GM15510 (cell line): ENCODE measurements around the gene FGD3.

Experiments
- POLR2A ChIP-seq: IDR thresholded peaks from 3 replicates; pipeline ENCODE4 v1.6.1; 2011; ENCODE audit warnings: borderline replicate concordance; ENCODE audit not compliant: insufficient read length; ENCODE audit errors: extremely low read depth

The FGD3 gene

DNA sequence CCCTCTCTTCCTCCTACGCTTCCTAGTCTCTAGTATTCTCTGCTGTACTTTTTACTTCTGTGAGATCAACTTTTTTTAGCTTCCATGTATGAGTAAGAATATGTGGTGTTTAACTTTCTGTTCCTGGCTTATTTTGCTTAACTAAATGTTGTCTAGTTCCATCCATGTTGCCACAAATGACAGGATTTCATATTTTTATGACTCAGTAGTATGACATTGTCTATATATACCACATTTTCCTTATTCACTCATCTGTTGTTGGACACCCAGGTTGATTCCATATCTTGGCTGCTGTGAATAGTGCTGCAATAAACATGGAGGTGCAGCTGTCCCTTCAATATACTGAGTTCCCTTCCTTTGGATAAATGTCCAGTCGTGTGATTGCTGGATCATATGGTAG is 34.8 kb downstream of the FGD3 start:
- no peak for TF ChIP-seq POLR2A

DNA sequence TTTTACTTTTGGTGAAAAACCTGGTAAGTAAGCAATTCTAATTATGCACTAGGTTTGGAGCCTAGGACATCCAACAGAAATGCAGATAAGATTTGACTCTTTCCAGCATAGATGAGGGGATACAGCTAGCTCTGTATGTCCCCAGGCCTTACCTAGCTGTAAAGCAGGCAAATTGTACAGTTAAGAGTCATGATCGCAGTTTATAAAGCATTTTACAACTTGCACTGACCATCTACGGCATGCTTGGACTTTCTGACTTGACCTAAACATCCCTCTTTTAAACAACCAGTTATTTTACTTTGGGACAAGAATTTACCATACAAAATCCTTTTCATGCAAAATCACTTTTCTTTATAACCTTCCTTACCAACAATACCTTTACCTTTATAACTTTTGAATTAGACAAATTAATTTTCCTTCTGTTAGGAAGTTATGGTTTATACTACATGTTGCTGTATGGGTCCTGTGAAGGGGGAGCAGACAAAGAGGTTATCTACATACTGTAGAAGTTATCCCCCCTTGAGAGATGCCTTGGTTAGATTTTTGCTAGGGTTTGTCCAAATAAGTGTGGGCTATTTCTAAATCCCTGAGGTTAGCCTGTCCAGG is 36.8 kb downstream of the FGD3 start:
- TF ChIP-seq POLR2A, result no peak

DNA sequence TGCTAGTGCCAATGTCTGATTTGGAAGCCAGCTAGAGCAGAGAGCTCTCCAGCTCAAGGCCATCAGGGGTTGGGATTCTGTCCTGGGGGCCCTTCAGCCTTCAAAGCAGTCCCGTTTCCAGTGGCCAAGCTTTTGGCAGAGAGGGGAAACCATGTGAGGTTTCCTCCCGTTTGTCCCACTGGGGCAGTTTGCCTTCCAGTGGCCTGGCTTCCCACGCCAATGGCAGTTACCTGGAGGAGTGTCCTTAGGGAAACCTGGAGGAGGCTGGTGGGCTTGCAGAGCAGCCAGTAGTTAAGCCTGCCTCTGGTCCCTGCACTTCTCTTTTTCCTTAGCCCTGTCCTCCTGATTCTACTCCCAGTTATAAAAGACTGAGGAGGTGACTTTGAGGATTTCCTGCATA is 37.7 kb downstream of the FGD3 start:
- no peak for TF ChIP-seq POLR2A

DNA sequence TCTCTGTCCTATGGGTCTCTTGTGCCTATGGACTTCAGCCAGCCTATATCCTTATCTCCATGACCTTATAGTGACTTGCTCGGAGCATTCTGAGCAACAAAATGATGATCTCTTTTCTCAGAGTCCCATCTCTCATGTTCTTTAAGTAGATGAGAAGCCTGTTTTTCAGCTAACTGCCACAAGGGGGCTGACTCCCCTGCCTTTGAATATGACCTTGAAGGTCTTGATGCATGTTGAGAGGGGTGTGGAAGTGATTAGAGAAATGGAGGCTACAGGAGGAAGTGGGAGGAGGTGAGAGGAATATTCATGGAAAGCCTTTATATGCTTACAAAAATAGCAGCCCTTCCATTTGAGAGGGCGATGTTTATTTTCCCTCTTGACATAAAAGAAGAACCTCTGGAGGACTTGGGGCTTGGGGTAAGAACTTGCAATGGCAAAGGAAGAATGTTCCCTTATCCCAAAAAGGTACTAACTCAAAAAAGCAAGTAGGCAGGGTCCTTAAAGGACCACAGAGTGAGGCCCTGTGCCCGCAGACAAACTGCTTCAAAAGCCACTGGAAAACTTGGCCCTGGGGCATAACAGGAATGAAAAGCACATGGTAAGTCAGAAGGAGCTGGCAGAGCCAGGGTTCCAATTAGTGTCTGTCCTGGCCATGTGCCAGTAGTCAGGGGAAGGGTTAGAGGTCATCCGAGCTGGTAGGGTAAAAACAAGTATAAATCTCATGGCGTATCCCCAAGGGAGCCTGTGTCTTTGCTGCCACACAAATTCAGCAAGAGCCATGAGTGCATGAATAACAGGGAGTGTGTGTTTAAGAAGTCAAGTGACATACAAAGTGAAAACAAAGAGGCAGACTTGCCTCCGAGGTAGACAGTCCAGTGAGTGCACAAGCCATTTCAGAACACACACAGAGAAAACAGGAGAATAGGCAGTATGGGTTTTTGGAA is 39.1 kb downstream of the FGD3 start:
- no peak for TF ChIP-seq POLR2A

DNA sequence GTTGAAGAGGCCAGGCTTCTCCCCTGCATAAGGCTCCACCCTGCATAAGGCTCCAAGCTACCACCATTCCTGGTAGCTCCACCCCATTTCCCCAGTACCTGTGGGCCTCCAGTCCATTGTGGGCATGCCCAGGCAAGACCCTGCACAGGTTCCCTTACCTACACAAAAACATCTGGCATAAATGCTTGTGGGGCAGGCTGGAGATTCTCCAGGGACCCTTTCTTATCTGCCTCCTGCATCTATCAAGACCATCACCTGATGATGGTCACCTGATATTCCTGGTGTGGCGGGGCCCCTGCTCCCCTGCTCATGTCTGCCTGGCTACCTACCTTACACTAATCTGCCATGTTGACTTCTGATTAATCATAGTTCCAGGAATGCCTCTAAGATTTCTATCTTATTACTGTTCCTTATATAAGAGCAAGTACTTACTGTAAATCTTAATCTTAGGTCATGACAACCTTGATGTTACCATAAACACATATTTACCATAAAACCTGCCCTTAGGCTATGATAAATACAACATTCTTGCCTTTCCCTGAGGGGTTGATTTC is 41.0 kb downstream of the FGD3 start:
- no peak for TF ChIP-seq POLR2A

DNA sequence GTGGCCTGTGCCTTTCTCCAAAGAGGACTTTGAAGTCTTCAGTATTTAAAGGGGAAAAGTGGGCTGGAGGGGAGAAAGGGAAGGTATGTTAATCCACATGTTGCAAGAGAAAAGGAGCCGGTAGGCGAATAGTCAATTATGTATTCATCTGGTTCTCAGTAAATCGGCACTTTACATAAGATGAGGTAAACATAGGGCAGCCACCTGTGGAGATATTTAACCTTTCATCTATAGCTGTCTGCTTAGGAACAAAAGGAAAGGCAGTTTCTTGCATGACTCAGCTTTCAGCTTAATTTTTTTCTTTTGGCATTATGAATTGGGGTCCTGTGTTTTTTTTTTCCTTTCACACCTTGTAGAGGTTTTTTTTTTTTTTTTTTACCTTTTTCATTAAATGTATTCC is 42.2 kb downstream of the FGD3 start:
- no peak for TF ChIP-seq POLR2A

DNA sequence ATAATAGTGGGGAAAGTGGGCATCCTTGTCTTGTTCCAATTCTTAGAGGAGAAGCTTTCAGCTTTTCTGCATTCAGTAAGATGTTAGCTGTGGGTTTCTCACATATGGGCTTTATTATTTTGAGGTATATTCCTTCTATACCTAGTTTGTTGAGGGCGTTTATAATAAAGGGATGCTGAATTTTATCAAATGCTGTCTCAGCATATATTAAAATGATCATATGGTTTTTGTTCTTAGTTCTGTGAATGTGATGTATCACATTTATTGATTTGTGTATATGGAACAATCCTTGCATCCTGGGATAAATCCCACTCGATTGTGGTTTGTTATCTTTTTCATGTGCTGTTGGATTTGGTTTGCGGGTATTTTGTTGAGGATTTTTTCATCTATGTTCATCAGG is 43.1 kb downstream of the FGD3 start:
- no peak for TF ChIP-seq POLR2A

DNA sequence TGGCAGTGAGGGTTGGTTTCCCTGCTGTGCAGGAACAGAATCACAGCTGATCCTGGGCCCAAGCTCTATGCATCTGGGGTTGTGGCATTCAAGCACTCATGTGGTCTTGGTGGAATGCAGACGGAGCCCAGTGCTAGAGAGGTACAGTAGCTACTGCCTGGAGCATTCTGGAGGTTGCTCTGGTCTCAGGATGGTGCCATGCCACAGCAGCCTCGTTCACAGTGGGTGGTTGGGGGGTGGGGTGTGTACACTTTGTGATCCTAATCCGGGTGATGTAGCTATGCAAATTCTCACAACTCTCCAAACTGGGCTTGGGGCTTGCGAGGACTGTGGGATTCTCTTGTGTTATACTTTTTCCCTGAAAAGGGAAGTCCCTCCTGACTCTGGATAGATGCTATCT is 45.2 kb downstream of the FGD3 start:
- no peak for TF ChIP-seq POLR2A

DNA sequence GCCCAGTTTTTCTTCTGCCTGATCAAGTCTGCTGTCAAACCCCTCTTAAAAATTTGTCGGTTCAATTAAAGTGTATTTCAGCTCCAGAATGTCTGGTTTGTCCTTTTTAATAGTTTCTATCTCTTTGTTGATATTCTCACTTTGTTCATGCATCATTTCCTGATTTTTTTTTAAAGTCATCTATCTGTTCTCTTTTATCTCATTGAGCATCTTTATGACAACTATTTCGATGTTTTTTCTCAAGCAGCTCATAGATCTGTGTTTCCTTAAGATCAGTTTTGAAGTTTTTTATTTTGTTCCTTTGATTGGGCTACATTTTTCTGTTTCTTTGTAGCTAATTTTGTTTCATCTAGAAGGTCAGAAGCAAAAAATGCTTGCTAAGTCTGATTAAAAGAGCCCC is 53.7 kb downstream of the FGD3 start:
- TF ChIP-seq POLR2A, result no peak

DNA sequence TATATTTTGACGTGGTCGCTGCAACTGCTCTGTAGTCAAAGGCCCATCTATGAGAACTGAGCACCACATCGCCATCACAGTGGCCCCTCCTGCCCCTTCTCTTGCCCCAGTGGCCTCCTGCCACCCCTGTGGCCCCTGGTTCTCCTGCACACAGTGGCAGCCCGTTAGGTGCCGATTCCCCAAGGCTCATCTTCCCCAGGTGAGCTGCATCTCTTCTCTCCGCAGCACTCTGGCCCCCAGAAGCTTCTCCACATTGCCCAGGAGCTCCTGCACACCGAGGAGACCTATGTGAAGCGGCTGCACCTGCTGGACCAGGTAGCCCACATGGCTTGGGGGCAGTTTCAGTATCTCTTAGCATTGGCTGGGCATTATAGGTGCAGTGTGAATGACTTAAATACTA is 55.4 kb downstream of the FGD3 start:
- no peak for TF ChIP-seq POLR2A

DNA sequence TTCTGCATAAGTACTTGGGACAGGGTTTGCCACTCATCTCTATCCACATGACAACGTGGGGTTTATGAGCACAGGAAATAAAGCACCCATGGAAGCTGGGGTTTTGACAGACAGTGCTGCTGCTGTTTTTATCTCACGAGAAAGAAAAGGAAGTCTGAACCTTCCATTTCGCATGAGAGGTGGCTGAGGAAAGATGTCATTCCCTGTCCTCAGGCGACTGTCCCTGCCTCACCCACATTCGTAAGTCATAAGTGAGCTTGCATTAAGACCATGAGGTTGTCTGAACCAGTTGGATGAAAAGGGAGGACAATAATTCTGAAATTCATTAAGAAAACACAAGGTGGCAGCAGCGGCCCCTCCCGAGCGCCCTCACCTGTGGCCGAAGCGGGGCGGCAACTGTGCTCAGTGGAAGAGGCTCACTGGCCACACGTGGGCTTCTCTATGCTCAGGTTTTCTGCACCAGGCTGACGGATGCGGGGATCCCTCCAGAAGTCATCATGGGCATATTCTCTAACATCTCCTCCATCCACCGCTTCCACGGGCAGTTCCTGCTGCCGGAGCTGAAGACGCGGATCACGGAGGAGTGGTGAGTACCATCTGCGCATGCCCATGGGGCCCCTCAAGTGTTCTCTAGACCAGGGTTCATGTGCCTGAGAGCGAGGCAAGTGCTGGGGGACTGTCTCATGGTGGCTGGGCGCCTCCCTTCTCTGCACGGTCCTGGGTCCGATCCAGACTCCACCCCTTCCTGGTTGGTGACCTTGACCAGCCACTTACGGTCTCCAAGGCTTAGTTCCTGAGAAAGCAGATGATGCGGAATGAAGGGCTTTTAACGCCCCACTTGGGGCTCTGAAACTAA is 56.5 kb downstream of the FGD3 start:
- TF ChIP-seq POLR2A, result no peak

DNA sequence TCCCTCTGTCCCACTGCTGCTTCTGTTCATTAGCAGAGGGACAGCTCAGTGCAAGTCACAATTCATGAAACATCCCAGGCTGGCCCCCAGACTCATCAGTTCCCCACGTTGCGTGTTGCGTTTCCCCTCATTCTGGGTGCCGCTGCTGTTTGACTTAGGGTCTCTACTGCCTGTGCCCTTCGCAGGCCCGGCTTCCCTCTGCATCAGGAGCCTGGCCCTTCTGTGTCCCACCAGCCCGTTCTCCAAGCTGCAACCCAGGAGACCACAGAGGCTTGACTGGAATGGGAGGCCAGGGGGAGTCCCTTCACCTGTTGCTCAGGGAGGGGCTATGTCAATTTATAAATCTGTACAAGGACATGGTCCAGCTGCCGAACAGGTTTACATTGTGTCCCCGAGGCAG is 57.2 kb downstream of the FGD3 start:
- no peak for TF ChIP-seq POLR2A

DNA sequence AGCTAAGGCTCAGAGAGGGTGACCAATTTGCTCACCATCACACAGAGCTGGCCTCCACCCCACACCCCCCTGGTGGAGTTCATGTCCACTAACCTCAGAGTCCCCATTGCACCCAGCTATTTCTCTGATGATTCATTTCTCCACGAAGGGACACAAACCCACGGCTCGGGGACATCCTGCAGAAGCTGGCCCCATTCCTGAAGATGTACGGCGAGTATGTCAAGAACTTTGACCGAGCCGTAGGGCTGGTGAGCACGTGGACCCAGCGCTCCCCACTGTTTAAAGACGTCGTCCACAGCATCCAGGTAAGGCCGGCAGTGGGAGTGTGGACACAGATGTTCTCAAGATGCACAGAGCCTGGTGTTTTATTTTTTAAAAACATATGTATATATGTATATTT is 58.6 kb downstream of the FGD3 start:
- TF ChIP-seq POLR2A, result no peak

DNA sequence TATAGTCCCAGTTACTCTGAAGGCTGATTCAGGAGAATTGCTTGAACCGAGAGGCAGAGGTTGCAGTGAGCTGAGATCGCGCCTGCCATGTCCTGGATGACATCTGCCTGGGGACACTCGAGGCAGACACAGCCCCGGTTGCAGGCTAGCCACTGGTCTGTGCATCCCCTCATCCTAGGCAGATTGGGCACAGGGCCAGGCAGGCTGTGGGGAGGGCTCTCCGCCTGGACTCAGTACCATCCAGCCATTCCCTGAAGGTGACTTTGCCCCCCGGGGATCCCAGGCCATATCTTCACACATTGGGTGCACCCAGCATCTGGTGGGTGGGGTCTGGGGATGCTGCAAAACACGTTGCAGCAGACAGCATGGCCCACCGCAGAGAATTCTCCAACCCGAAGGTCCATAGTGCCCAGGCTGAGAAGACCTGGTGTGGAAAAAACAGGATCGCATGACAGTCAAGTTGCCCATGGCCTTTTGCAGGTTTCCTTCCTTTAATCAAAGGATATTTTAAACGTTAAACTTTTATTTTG is 60.3 kb downstream of the FGD3 start:
- no peak for TF ChIP-seq POLR2A

DNA sequence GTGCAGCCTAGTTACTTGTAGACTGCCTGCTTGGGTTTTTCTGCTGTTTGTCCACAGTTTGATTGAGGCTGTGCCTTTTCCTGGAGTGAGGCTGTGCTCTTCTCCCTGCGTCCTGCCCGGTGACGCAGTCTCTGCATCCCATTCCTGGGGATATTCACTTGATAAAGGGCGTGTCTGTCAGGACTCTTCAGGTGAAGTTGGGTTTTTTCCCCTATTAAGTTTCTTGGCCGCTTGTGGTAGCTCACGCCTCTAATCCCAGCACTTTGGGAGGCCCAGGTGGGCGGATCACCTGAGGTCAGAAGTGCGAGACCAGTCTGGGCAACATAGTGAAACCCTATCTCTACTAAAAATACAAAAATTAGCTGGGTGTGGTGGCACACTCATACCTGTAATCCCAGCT is 61.1 kb downstream of the FGD3 start:
- no peak for TF ChIP-seq POLR2A

DNA sequence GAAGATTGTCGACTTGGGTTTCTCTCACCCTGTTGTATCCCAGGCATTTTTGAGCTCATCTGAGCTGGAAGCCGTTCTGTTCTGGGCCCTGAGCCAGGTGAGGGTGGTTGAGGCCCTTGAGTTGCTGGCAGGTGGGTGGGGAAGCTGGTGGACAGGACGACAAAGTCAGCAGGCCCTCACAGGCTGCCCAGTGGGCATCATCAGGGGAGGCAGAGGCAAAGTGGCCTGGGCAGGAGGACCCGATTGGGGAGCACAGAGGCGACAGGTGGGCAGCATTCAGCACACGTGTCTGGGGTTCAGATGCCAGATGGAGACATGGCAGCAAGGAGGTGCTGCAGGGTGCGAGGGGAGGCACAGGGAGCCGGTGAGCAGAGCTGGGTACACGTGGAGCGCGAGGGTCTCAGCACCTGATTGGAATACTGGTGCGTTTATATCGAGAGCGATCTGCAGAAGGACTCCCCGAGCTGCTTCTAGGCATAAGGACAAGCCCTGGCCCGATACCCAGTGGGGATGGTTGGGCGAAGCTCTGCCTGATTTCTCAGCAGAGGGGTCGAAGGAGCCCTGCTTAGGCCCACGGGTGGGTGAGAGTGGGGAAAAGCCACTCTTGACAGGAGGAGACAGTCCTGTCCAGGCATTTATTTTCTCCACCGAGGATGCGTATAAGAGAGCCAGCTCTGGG is 62.2 kb downstream of the FGD3 start:
- no peak for TF ChIP-seq POLR2A
